SK-N-SH treated with all-trans-retinoic acid at 6 μM for 48 hours (cell line): ENCODE measurements around the gene CRADD.

Source experiments
- ESRRG ChIP-seq: fragments of 250-450 bp; sonication (Bioruptor Pico); IDR thresholded peaks from 2 replicates; pipeline ENCODE4 v1.6.1; 2021; ENCODE audit warnings: mild to moderate bottlenecking
- PPARA ChIP-seq: fragments of 250-450 bp; sonication (Bioruptor Pico); IDR thresholded peaks from 2 replicates; pipeline ENCODE4 v1.5.0; 2020; ENCODE audit warnings: mild to moderate bottlenecking, borderline replicate concordance
- ZC3H10 ChIP-seq: fragments of 250-450 bp; sonication (Bioruptor Pico); IDR thresholded peaks from 2 replicates; pipeline ENCODE4 v1.5.1; 2021; ENCODE audit warnings: mild to moderate bottlenecking, moderate library complexity
- ZFP3 ChIP-seq: fragments of 250-450 bp; sonication (Bioruptor Pico); IDR thresholded peaks from 2 replicates; pipeline ENCODE4 v1.5.0; 2020; ENCODE audit warnings: mild to moderate bottlenecking, moderate library complexity
- ZFP30 ChIP-seq: fragments of 450-650 bp; formaldehyde crosslinking; IDR thresholded peaks from 2 replicates; pipeline ENCODE4 v1.5.0; 2022; ENCODE audit warnings: mild to moderate bottlenecking, moderate library complexity

DNA sequence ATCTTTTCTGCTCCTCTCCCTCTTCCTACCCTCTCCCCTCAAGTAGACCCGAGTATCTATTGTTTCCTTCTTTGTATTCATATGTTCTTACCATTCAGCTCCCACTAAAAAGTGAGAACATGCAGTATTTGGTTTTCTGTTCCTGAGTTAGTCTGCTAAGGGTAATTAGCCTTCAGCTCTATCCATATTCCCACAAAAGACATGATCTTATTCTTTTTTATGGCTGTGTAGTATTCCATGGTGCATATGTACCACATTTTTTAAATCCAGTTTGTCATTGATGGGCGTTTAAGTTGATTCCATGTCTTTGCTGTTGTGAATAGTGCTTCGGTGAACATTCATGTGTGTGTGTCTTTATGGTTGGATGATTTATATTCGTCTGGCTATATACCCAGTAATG, 32.2 kb downstream of the CRADD start:
- TF ChIP-seq ZC3H10 (no peak), ESRRG (CRISPR knock-in tag) (no peak), ZFP30 (no peak), ZFP3 (CRISPR knock-in tag) (no peak), PPARA (CRISPR knock-in tag) (no peak)
